Gastroesophageal sphincter (tissue), 3 donors: ENCODE measurements around the gene HDAC8.

Source experiments
- CTCF ChIP-seq, 4 experiments: fragments of 200-600 bp in 2 of 4; fragments of 450-650 bp in 2 of 4; sonication (generic) in 1 of 4; IDR thresholded peaks; one replicate each; pipeline ENCODE4 v1.5.1; 2017 to 2019; ENCODE audit warnings: antibody characterized with exemption in 4 of 4, mild to moderate bottlenecking in 2 of 4, moderate library complexity in 2 of 4
- EP300 ChIP-seq: sonication (generic); formaldehyde crosslinking; IDR thresholded peaks from one replicate; pipeline ENCODE4 v1.6.1; 2017; ENCODE audit warnings: antibody characterized with exemption, mild to moderate bottlenecking
- POLR2A ChIP-seq, 2 donors: fragments of 450-650 bp; IDR thresholded peaks; one replicate each; pipeline ENCODE4 v1.6.1; 2017; ENCODE audit warnings: antibody characterized with exemption in 2 of 2, mild to moderate bottlenecking in 2 of 2, moderate library complexity in 1 of 2
- POLR2AphosphoS5 ChIP-seq: sonication (generic); formaldehyde crosslinking; IDR thresholded peaks from one replicate; pipeline ENCODE4 v1.6.1; 2017; ENCODE audit warnings: antibody characterized with exemption

DNA sequence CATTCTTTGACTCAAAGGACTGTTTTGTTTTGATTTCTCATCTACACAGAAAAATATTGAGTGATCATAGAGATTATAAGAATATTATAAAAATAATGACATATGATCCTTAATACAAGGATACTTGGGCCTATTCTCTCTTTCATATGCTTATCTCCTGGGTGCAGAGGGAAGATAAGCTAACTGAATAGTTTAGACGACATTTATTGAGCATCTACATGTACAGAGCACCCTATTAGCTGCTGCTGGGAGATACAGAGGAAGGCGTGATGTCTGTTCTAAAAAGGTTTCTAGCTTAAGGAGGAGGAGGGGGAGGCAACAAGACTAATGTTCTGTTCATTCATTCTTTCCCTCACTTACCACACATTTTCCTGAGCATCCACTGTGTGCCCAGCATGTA lies 106.8 kb downstream of the HDAC8 start:
- no peak for TF ChIP-seq CTCF (IDR thresholded peaks at IDR 0.05)
- no peak for TF ChIP-seq POLR2A (IDR thresholded peaks at IDR 0.05)
- TF ChIP-seq POLR2AphosphoS5 = no peak
- no peak for TF ChIP-seq EP300
